ENCODE data around the gene PIP4K2B.
A peak's percentile ranks its signal among the peaks of the same experiment; 100 is the strongest.

The PIP4K2B gene

GRCh38 chr17:38777641-38778250 is 21.6 kb downstream of the PIP4K2B start:
- no peak for DNase-seq

- DNase-seq, result no peak
Observed at GRCh38 chr17:38773258-38773657, 26.1 kb downstream of the PIP4K2B start.

GRCh38 chr17:38768417-38768816 is 30.9 kb downstream of the PIP4K2B start:
- DNase-seq, result no peak

- no peak for DNase-seq
Observed at GRCh38 chr17:38766341-38766740, 33.0 kb downstream of the PIP4K2B start.

GRCh38 chr17:38762231-38762630 is 37.1 kb downstream of the PIP4K2B start:
- DNase-seq, result no peak

- peak; percentile 65 for DNase-seq
Observed at GRCh38 chr17:38761612-38762011, 37.7 kb downstream of the PIP4K2B start.

GRCh38 chr17:38753071-38753506 is 46.3 kb downstream of the PIP4K2B start:
- DNase-seq, result no peak

GRCh38 chr17:38752308-38753070 is 46.9 kb downstream of the PIP4K2B start, which contains the start of gene PSMB3:
Gene PSMB3, plus strand, starts transcription at chr17:38752741. Its CDS starts 86 bp downstream, at chr17:38752827.
- DNase-seq, result peak; percentile 98

- DNase-seq, result peak; percentile 91
Observed at GRCh38 chr17:38751808-38752307, 47.5 kb downstream of the PIP4K2B start.

GRCh38 chr17:38751144-38751807 is 48.1 kb downstream of the PIP4K2B start:
- no peak for DNase-seq

- DNase-seq, result no peak
Observed at GRCh38 chr17:38750312-38751121, 48.8 kb downstream of the PIP4K2B start.

GRCh38 chr17:38750044-38750311 is 49.4 kb downstream of the PIP4K2B start:
- DNase-seq, result no peak

- DNase-seq, result no peak
Observed at GRCh38 chr17:38749223-38750043, 49.9 kb downstream of the PIP4K2B start.

- no peak for DNase-seq
Observed at GRCh38 chr17:38748892-38749222, 50.5 kb downstream of the PIP4K2B start.

GRCh38 chr17:38748149-38748891 is 51.0 kb downstream of the PIP4K2B start, which contains the start of gene PCGF2:
Gene PCGF2, minus strand, starts transcription at chr17:38748336. Its CDS starts 7,934 bp downstream, at chr17:38740402.
- DNase-seq, result no peak

GRCh38 chr17:38747463-38748148 is 51.8 kb downstream of the PIP4K2B start:
- DNase-seq, result no peak

- DNase-seq, result no peak
Observed at GRCh38 chr17:38746849-38747462, 52.4 kb downstream of the PIP4K2B start.

- no peak for DNase-seq
Observed at GRCh38 chr17:38746004-38746848, 53.1 kb downstream of the PIP4K2B start.

GRCh38 chr17:38745545-38745944 is 53.8 kb downstream of the PIP4K2B start:
- no peak for DNase-seq

All from activated CD4-positive, alpha-beta T cell treated with anti-CD3 and anti-CD28 coated beads for 48 hours (primary cell).